Fibroblast of lung (primary cell): Measurements from ENCODE around the gene CUL2. TPM values are rescaled to one million over a fixed set of nuclear protein-coding genes. Genes with fewer than 3 reads are reported as not detected.

Experiments used
- DNase-seq, 2 donors: peaks; one replicate each; pipeline versions ENCODE4 v3.0.0 to v3.0.0-alpha.2; 2010; ENCODE audit warnings: low read depth in 2 of 2
- H2AFZ ChIP-seq: 2 replicates; pipeline ENCODE4 v1.5.1; 2012; ENCODE audit warnings: low read length, control low read depth, inconsistent platforms
- H3K27ac ChIP-seq: 2 replicates; pipeline ENCODE4 v1.5.1; 2011; ENCODE audit warnings: low read length, control low read depth; ENCODE audit not compliant: insufficient read depth
- H3K27me3 ChIP-seq: 2 replicates; pipeline ENCODE4 v1.5.1; 2011; ENCODE audit warnings: mild to moderate bottlenecking, low read length; ENCODE audit not compliant: control insufficient read depth, insufficient read depth
- H3K36me3 ChIP-seq: 2 replicates; pipeline ENCODE4 v1.5.1; 2011; ENCODE audit warnings: low read length; ENCODE audit not compliant: control insufficient read depth, insufficient read depth
- H3K4me1 ChIP-seq: 2 replicates; pipeline ENCODE4 v1.5.1; 2011; ENCODE audit warnings: low read length; ENCODE audit not compliant: control insufficient read depth, insufficient read depth; ENCODE audit errors: extremely low read depth
- H3K4me2 ChIP-seq: 2 replicates; pipeline ENCODE4 v1.5.1; 2011; ENCODE audit warnings: low read length, control low read depth; ENCODE audit not compliant: insufficient read depth; ENCODE audit errors: extremely low read depth
- H3K4me3 ChIP-seq, 4 experiments: fragments of 200-600 bp in 1 of 4; sonication (generic) in 1 of 4; replicated peaks in 1 of 4; 2 replicates each; pipeline ENCODE4 v1.5.1; 2011 to 2016; ENCODE audit warnings: low read length in 4 of 4, low read depth in 3 of 4, mild to moderate bottlenecking in 3 of 4, control low read depth in 2 of 4, inconsistent platforms in 1 of 4, mixed read lengths in 1 of 4; ENCODE audit not compliant: insufficient read depth in 1 of 4; ENCODE audit errors: control extremely low read depth in 1 of 4
- H3K79me2 ChIP-seq: 2 replicates; pipeline ENCODE4 v1.5.1; 2012; ENCODE audit warnings: mild to moderate bottlenecking, low read length, inconsistent platforms; ENCODE audit not compliant: control insufficient read depth, insufficient read depth
- H3K9ac ChIP-seq: 2 replicates; pipeline ENCODE4 v1.5.1; 2011; ENCODE audit warnings: mild to moderate bottlenecking, low read length, control low read depth; ENCODE audit not compliant: insufficient read depth
- H3K9me3 ChIP-seq: 2 replicates; pipeline ENCODE4 v1.5.1; 2012; ENCODE audit warnings: low read depth, low read length; ENCODE audit not compliant: control insufficient read depth, insufficient read depth
- H4K20me1 ChIP-seq: 2 replicates; pipeline ENCODE4 v1.5.1; 2011; ENCODE audit warnings: low read length; ENCODE audit not compliant: control insufficient read depth, insufficient read depth; ENCODE audit errors: extremely low read depth
- CTCF ChIP-seq, 2 donors: IDR thresholded peaks in 1 of 2; conservative IDR thresholded peaks in 1 of 2; 1 replicate in 1 of 2; 2 replicates in 1 of 2; pipeline ENCODE4 v1.5.1; 2011 to 2012; ENCODE audit warnings: low read length in 2 of 2, control low read depth in 1 of 2, inconsistent platforms in 1 of 2, low read depth in 1 of 2, mild to moderate bottlenecking in 1 of 2
- EZH2 ChIP-seq: IDR thresholded peaks from 2 replicates; pipeline ENCODE4 v1.5.1; 2012; ENCODE audit warnings: low read length, control low read depth, mild to moderate bottlenecking; ENCODE audit errors: missing control alignments
- polyA plus RNA-seq, 2 donors: library from polyadenylated mRNA; depleted of rRNA in 1 of 2; stranded (reverse) in 1 of 2; unstranded in 1 of 2; fragments of >200 nt; gene quantifications; 2 replicates each; pipeline ENCODE4 v1.2.1, GENCODE V29; 2011 to 2012; ENCODE audit warnings: missing spikeins in 1 of 2
- total RNA-seq: library from RNA; depleted of rRNA; stranded (reverse); fragments of >200 nt; gene quantifications from 2 replicates; pipeline ENCODE4 v1.2.1, GENCODE V29; 2014

Gene CUL2
- total and polyA plus RNA-seq, 2 donors (not counting 1 experiment from before 2014, with no cell fraction given), result 22.8 to 36.0 TPM

DNA sequence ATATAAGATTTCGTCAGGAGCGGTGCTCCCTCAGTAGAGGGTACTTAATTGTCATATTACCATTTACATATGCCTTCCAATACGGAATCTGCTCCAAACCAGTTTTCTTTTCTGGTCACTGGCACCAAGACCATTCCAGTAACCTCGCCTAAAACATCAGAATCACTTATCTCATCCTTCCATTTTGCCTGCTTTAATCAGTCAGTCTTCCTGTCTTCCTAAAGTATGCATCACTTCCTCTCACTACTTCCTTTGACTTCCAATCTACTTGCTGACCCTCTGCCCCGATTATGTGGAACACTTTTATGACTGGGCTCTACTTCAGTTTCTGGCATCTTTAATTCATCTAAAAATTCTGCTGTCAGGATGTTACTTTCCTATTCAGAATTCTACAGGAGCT lies 33.5 kb downstream of the CUL2 start:
- Histone ChIP-seq H3K9me3 (no peaks in the 10 kb centered on the region), H3K4me2 (no peak overlapping the region), H3K9ac (no peak overlapping the region), H3K4me1 (peaks cover 2% of the 10 kb centered on the region), H2AFZ (no peak overlapping the region), H4K20me1 (no peaks in the 10 kb centered on the region), H3K4me3 (no peak overlapping the region), H3K79me2 (peaks cover 6% of the 10 kb centered on the region), H3K27ac (no peak overlapping the region), H3K27me3 (no peaks in the 10 kb centered on the region), H3K36me3 (no peaks in the 10 kb centered on the region)
- no peak for DNase-seq
- TF ChIP-seq CTCF (conservative IDR thresholded peaks at IDR 0.05 in 1 of 2, IDR thresholded peaks at IDR 0.05 in 1 of 2; ENCODE audit: low read depth in 1 of 2, low read length in 2 of 2) (no peak), EZH2 (no peak)

DNA sequence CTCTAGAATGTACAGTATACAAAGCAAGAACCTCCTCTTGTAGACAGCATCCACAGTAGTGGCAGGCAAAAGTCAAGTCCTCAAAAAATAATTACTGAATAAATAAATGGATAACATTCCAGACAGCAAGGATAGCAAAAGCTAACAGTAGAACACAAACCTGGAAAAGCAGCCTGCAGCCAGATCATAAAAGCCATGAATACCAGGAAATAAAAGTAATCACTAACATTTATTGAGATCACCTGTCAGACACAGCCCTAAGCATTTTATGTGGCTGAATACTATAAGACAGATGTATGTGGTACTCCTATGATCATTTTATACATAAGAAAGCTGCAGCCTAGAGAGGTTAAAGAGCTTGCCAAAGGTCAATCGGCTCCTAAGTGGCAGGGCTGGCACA lies 34.0 kb downstream of the CUL2 start:
- Histone ChIP-seq H3K79me2 (peaks cover 6% of the 10 kb centered on the region), H3K36me3 (no peaks in the 10 kb centered on the region), H3K9ac (no peak overlapping the region), H3K27ac (no peak overlapping the region), H3K4me3 (no peak overlapping the region), H4K20me1 (no peaks in the 10 kb centered on the region), H3K4me1 (peaks cover 2% of the 10 kb centered on the region), H3K4me2 (no peak overlapping the region), H2AFZ (no peak overlapping the region), H3K9me3 (no peaks in the 10 kb centered on the region), H3K27me3 (no peaks in the 10 kb centered on the region)
- TF ChIP-seq EZH2 (no peak), CTCF (conservative IDR thresholded peaks at IDR 0.05 in 1 of 2, IDR thresholded peaks at IDR 0.05 in 1 of 2; ENCODE audit: low read depth in 1 of 2, low read length in 2 of 2) (no peak)
- DNase-seq, result no peak

GRCh38 chr10:35050568-35050967 lies 39.6 kb downstream of the CUL2 start:
- H3K79me2 ChIP-seq, result no peaks in the 10 kb centered on the region
- H2AFZ ChIP-seq, result no peak overlapping the region
- H3K27me3 ChIP-seq, result no peaks in the 10 kb centered on the region
- no peak overlapping the region for H3K4me3 ChIP-seq
- H3K9me3 ChIP-seq, result no peaks in the 10 kb centered on the region
- H3K4me2 ChIP-seq, result no peak overlapping the region
- TF ChIP-seq CTCF (conservative IDR thresholded peaks at IDR 0.05 in 1 of 2, IDR thresholded peaks at IDR 0.05 in 1 of 2; ENCODE audit: low read depth in 1 of 2, low read length in 2 of 2) (no peak), EZH2 (no peak)
- no peak overlapping the region for H3K9ac ChIP-seq
- no peak for DNase-seq
- H3K27ac ChIP-seq, result no peak overlapping the region
- peaks cover 1% of the 10 kb centered on the region for H3K36me3 ChIP-seq
- no peaks in the 10 kb centered on the region for H4K20me1 ChIP-seq
- no peaks in the 10 kb centered on the region for H3K4me1 ChIP-seq
